Measurements from ENCODE around the gene EIF1AD. TPM values are rescaled to one million over a fixed set of nuclear protein-coding genes. Genes with fewer than 3 reads are reported as not detected.

EIF1AD gene
- total RNA-seq, 2 experiments from 2014 or later, result 31.2 to 31.7 TPM

DNA sequence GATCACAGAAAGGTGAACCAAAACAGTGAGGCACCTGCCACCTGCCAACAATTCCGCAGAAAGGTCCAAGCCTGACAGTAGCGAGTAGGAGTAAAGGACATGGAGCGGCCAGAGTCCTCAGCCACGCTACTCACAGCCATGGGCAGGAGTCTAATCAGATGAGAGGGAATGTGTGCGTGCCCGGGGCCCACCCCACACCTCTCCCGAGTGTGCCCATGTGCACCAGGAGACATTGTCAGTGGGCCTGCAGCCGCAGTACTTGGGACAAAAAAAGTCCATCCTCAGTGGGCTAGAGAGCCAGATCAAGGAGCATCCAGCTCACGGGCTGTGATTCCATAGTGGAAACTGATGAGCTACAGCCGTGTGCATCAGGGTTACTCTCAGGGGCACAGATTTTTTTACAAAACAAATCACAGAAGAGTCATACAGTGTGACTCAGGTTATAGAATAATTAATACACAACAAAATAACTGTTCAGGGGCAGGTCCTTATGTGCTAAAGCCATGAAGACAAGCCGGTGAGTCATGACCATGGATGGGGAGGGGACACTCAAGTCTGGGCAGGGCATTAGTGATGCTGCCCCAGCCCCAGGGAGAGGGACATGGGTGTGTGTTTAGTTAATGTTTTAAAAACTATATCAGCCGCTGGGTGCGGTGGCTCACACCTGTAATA, 28.4 kb downstream of the EIF1AD start:
- Mint-ChIP-seq H3K9me3 (no peaks in the 10 kb centered on the region), H3K4me1 (ENCODE audit: low read depth) (peaks cover 3% of the 10 kb centered on the region), H3K36me3 (ENCODE audit: low read depth) (peaks cover 34% of the 10 kb centered on the region), H3K4me3 (no peak overlapping the region), H3K27me3 (ENCODE audit: low read depth) (no peaks in the 10 kb centered on the region), H3K27ac (no peak overlapping the region)
- intact Hi-C loops (cut with micrococcal nuclease), result no loop called here
- CTCF ChIA-PET, result interaction anchor here (0.6 to 2.4 kb wide), 2 partner anchors 89 to 501 kb away, joined by 3 to 10 read pairs; no protein-coding TSS in a partner anchor
- no peak for DNase-seq

DNA sequence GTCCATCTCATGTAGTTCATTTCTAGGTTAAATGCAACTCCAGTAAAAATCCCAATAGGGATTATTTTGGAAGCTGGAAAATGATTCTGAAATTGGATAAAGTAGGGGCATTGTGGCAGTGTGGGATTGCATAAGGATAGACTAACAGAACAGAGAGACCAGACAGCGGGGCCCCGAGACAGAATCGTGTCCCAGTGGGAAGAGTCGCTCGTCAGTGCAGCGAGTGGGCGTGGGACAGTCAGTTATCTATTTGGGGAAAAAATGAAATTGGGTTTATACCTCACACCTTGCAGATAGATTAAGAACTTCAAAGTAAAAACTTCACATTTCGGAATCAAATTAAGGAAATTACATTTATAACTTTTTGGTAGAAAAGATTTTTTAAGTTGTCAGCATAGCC, 29.8 kb downstream of the EIF1AD start:
- H3K36me3 Mint-ChIP-seq (ENCODE audit: low read depth), result peaks cover 38% of the 10 kb centered on the region
- CTCF ChIA-PET, result interaction anchor here (0.6 to 2.4 kb wide), 5 partner anchors 15 to 125 kb away, joined by 3 to 10 read pairs (median 3); no protein-coding TSS in a partner anchor
- H3K4me3 Mint-ChIP-seq, result no peak overlapping the region
- H3K9me3 Mint-ChIP-seq, result no peaks in the 10 kb centered on the region
- intact Hi-C loops (cut with micrococcal nuclease), result no loop called here
- DNase-seq, result no peak
- H3K27me3 Mint-ChIP-seq (ENCODE audit: low read depth), result no peaks in the 10 kb centered on the region
- H3K4me1 Mint-ChIP-seq (ENCODE audit: low read depth), result peaks cover 6% of the 10 kb centered on the region
- H3K27ac Mint-ChIP-seq, result no peak overlapping the region

DNA sequence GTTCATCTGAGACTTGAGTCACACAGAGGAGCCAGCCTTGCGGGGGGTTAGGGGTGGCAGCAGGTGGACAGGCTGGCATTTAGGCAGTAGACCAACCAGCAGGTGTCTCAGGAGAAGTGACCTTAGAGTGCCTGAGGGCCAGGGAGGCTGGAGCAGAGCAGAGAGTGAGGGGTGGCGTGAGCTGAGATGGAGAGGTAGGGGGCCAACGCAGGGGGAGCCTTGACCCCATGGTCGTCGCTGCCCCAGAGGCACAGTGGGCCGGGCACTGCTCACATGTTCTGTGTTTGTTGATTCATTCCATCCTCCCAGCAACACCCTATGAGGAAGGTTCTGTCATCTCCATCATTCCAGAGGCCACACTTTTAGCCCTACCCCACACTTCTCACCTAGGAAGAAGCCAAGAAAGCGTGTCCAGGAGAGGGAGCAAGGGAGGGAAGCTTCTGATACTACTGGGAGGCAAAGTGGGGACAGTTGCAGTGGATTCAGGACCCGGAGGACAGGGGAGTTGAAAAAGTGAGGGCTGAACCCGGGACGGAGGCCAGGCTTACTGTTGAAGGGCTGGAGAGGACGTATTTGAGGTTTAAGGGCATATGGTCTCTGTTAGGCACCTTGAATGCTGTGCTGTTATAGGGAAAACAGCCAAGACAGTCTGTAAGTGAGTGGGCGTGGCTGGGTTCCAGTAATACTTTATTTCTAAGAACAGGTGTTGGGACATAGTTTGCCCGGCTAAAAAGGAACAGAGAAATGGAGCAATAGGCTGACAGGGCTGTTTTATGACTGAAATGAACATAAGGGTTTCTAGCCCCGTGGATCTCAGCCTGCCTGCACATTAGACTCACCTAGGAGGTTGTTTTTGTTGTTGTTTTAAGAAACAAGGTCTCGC, 33.1 kb downstream of the EIF1AD start:
- CTCF ChIA-PET, result interaction anchor here (0.6 to 1.1 kb wide), 4 partner anchors 14 to 67 kb away, joined by 3 to 4 read pairs (median 3); no protein-coding TSS in a partner anchor
- intact Hi-C loops (cut with micrococcal nuclease), result no loop called here
- DNase-seq, result no peak
- no peaks in the 10 kb centered on the region for H3K27me3 Mint-ChIP-seq (ENCODE audit: low read depth)
- H3K9me3 Mint-ChIP-seq, result no peaks in the 10 kb centered on the region
- H3K27ac Mint-ChIP-seq, result no peak overlapping the region
- peaks cover 41% of the 10 kb centered on the region for H3K36me3 Mint-ChIP-seq (ENCODE audit: low read depth)
- no peak overlapping the region for H3K4me3 Mint-ChIP-seq
- peaks cover 13% of the 10 kb centered on the region for H3K4me1 Mint-ChIP-seq (ENCODE audit: low read depth)

DNA sequence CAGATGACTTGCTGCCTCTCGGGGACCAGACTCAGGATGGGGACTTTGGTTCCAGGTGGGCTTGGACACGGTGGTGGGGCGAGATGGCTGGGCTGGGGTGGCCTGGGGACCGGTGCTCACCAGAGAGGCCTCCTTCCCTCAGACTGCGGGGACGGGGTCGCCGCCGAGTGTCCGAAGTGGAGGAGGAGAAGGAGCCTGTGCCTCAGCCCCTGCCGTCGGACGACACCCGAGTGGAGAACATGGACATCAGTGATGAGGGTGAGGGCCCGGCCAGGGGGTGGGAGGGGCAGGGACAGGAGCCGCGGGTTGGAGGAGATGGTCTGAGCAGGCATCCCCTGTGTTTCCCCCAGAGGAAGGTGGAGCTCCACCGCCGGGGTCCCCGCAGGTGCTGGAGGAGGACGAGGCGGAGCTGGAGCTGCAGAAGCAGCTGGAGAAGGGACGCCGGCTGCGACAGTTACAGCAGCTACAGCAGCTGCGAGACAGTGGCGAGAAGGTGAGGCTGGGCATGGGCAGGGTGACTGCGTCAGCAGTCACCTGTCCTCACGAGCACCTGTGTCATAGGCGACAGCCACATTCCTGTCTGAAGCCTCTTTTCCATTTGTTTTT, 34.5 kb downstream of the EIF1AD start:
- peaks cover 27% of the 10 kb centered on the region for H3K4me1 Mint-ChIP-seq (ENCODE audit: low read depth)
- H3K27me3 Mint-ChIP-seq (ENCODE audit: low read depth), result no peaks in the 10 kb centered on the region
- H3K27ac Mint-ChIP-seq, result no peak overlapping the region
- no peak overlapping the region for H3K4me3 Mint-ChIP-seq
- H3K9me3 Mint-ChIP-seq, result no peaks in the 10 kb centered on the region
- intact Hi-C loops (cut with micrococcal nuclease), result no loop called here
- no peak for DNase-seq
- peaks cover 35% of the 10 kb centered on the region for H3K36me3 Mint-ChIP-seq (ENCODE audit: low read depth)
- CTCF ChIA-PET, result no interaction called here

DNA sequence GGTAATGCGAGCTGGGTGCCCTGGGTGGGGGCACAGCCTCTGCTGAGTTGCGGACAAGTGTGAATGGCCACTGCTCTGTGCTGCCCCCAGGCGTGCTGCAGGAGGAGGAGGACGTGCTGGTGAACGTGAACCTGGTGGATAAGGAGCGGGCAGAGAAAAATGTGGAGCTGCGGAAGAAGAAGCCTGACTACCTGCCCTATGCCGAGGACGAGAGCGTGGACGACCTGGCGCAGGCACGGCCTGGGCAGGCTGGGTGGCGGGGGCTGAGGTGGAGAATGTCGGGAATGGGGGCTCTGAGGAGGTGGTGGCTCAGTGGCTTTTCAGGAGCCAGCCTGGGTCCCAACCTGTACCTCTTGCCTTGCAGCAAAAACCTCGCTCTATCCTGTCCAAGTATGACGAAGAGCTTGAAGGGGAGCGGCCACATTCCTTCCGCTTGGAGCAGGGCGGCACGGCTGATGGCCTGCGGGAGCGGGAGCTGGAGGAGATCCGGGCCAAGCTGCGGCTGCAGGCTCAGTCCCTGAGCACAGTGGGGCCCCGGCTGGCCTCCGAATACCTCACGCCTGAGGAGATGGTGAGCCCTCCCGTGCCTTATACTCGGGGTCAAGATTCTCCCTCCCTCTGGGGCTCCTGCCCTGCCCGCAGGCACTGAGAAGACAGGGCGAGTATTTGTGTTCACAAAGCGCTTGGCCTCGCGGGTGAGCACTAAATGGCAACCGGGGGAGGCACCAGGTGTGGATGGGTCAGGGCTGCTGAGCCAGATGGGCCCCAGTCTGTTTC, 35.8 kb downstream of the EIF1AD start:
- CTCF ChIA-PET, result interaction anchor here (0.9 to 1.6 kb wide), 3 partner anchors 22 to 78 kb away, joined by 4 to 8 read pairs (median 4); partner anchors contain the start of gene FIBP
- peaks cover 34% of the 10 kb centered on the region for H3K36me3 Mint-ChIP-seq (ENCODE audit: low read depth)
- intact Hi-C loops (cut with micrococcal nuclease), result no loop called here
- DNase-seq, result no peak
- no peaks in the 10 kb centered on the region for H3K27me3 Mint-ChIP-seq (ENCODE audit: low read depth)
- no peak overlapping the region for H3K27ac Mint-ChIP-seq
- peaks cover 31% of the 10 kb centered on the region for H3K4me1 Mint-ChIP-seq (ENCODE audit: low read depth)
- no peak overlapping the region for H3K4me3 Mint-ChIP-seq
- no peaks in the 10 kb centered on the region for H3K9me3 Mint-ChIP-seq

DNA sequence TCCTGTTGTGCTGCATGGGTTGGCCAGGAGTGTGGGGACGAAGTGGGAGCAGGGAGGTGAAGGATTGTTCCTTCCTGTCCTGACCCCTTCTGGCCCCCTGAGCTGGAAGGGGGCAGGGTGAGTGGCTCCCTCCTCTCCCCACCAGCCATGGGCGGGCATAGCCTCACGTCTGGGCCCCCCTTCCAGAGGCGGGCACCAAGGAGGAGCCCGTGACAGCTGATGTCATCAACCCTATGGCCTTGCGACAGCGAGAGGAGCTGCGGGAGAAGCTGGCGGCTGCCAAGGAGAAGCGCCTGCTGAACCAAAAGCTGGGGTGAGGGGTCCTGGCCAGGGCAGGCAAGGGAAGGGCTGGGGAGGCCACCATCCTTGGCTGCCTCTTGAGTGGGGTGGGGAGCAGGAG, 37.1 kb downstream of the EIF1AD start:
- Mint-ChIP-seq H3K36me3 (ENCODE audit: low read depth) (peaks cover 29% of the 10 kb centered on the region), H3K27me3 (ENCODE audit: low read depth) (no peaks in the 10 kb centered on the region), H3K27ac (no peak overlapping the region), H3K9me3 (no peaks in the 10 kb centered on the region), H3K4me1 (ENCODE audit: low read depth) (peaks cover 33% of the 10 kb centered on the region), H3K4me3 (no peak overlapping the region)
- CTCF ChIA-PET, result interaction anchor here (1.0 to 1.6 kb wide), 3 partner anchors 23 to 80 kb away, joined by 3 to 8 read pairs (median 4); partner anchors contain the start of gene FIBP
- intact Hi-C loops (cut with micrococcal nuclease), result no loop called here
- no peak for DNase-seq

DNA sequence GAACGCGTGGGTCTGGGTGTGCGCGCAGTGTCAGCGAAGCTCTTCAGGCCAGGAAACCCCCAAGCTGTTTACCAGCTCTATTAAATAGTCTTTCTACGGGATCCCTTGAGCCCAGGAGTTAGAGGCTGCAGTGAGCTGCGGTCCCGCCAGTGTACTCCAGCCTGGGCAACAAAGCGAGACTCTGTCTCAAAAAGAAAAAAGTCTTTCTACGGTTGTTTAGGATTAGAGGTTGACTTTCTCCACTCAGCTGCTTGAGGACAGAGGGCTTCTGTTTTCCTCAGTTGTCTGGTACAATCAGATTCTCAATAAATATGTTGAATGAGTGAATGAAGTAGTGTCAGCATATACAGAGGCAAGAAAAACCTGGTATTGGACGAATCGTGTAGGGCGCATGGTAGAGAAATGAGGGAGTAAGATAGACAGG, 39.8 kb downstream of the EIF1AD start:
- H3K27ac Mint-ChIP-seq, result peak overlapping the region; percentile 81
- no peaks in the 10 kb centered on the region for H3K27me3 Mint-ChIP-seq (ENCODE audit: low read depth)
- no peaks in the 10 kb centered on the region for H3K9me3 Mint-ChIP-seq
- peaks cover 40% of the 10 kb centered on the region for H3K4me1 Mint-ChIP-seq (ENCODE audit: low read depth)
- CTCF ChIA-PET, result interaction anchor here (1.2 kb wide), 1 partner anchor 78 kb away, joined by 4 read pairs; no protein-coding TSS in a partner anchor
- peaks cover 19% of the 10 kb centered on the region for H3K36me3 Mint-ChIP-seq (ENCODE audit: low read depth)
- DNase-seq, result no peak
- intact Hi-C loops (cut with micrococcal nuclease), result no loop called here
- peak overlapping the region; percentile 95 for H3K4me3 Mint-ChIP-seq

DNA sequence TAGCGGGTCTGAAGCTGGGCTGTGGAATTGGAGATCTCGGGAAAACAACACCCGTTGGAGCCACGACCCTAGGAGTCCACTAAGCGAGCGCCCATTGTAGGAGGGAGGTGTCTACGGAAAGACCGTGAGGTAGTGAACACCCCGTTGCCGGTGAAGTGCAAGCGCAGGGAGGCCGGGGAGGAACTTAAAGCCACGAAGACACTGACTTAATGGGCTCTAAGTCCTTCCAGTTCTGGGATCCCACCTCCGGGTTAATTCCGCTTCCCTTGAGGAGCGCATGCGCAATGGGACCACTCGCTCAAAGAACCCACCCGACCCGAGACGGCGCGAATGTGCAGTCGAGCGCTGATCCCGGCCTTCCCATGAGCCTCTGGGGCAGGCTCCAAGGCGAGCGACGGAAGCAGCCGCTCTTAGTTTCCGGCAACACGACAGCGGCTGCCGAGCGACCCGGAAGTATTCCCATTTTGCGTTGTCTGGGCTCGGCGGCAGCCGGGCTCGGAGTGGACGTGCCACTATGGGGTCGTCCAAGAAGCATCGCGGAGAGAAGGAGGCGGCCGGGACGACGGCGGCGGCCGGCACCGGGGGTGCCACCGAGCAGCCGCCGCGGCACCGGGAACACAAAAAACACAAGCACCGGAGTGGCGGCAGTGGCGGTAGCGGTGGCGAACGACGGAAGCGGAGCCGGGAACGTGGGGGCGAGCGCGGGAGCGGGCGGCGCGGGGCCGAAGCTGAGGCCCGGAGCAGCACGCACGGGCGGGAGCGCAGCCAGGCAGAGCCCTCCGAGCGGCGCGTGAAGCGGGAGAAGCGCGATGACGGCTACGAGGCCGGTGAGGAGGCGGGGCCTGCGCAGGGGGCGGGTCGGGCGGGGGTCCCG, 40.5 kb downstream of the EIF1AD start, which contains the start of gene SART1:
TSS of gene SART1 (plus strand) at position 468 of the 874 bp plus-strand sequence. CDS start at position 515, 47 bp downstream.
- intact Hi-C loops (cut with micrococcal nuclease), result loop anchor here (1.0 to 2.0 kb wide), 7 partner anchors 27 to 101 kb away; partner anchors contain the start of genes BANF1, C11orf68, CCDC85B and DRAP1
- peaks cover 18% of the 10 kb centered on the region for H3K36me3 Mint-ChIP-seq (ENCODE audit: low read depth)
- peak within 1 kb of the TSS; percentile 95 for H3K4me3 Mint-ChIP-seq
- no peaks in the 10 kb centered on the region for H3K27me3 Mint-ChIP-seq (ENCODE audit: low read depth)
- peak within 1 kb of the TSS; percentile 95 for H3K27ac Mint-ChIP-seq
- peaks cover 47% of the 10 kb centered on the region for H3K4me1 Mint-ChIP-seq (ENCODE audit: low read depth)
- H3K9me3 Mint-ChIP-seq, result no peaks in the 10 kb centered on the region
- CTCF ChIA-PET, result interaction anchor here (1.0 to 1.7 kb wide), 3 partner anchors 76 to 88 kb away, joined by 3 to 5 read pairs (median 4); no protein-coding TSS in a partner anchor
- DNase-seq, result peak; percentile 98

DNA sequence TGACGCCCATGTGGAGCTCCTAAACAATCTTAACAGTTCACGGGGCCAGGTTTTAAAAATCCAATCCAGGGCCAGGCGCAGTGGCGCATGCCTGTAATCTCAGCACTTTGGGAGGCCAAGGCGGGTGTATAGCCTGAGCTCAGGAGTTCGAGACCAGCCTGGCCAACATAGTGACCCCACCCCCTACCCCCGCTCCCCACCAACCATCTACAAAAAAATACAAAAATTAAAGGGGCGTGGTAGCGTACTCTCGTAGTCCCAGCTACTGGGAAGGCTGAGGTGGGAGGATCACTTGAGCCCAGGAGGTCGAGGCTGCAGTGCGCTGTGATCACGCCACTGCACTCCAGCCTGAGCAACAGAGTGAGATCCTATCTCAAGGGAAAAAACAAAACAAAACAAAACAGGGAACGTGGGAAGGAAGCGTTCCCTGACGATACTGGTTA, 41.1 kb downstream of the EIF1AD start:
- Mint-ChIP-seq H3K27ac (peak overlapping the region; percentile 95), H3K4me3 (peak overlapping the region; percentile 95), H3K4me1 (ENCODE audit: low read depth) (peaks cover 51% of the 10 kb centered on the region), H3K27me3 (ENCODE audit: low read depth) (no peaks in the 10 kb centered on the region), H3K9me3 (no peaks in the 10 kb centered on the region), H3K36me3 (ENCODE audit: low read depth) (peaks cover 14% of the 10 kb centered on the region)
- intact Hi-C loops (cut with micrococcal nuclease), result loop anchor here (1.0 to 2.0 kb wide), 7 partner anchors 28 to 101 kb away; partner anchors contain the start of genes BANF1, C11orf68, CCDC85B and DRAP1
- CTCF ChIA-PET, result interaction anchor here (0.6 to 1.7 kb wide), 3 partner anchors 76 to 653 kb away, joined by 3 to 5 read pairs (median 3); no protein-coding TSS in a partner anchor
- no peak for DNase-seq

DNA sequence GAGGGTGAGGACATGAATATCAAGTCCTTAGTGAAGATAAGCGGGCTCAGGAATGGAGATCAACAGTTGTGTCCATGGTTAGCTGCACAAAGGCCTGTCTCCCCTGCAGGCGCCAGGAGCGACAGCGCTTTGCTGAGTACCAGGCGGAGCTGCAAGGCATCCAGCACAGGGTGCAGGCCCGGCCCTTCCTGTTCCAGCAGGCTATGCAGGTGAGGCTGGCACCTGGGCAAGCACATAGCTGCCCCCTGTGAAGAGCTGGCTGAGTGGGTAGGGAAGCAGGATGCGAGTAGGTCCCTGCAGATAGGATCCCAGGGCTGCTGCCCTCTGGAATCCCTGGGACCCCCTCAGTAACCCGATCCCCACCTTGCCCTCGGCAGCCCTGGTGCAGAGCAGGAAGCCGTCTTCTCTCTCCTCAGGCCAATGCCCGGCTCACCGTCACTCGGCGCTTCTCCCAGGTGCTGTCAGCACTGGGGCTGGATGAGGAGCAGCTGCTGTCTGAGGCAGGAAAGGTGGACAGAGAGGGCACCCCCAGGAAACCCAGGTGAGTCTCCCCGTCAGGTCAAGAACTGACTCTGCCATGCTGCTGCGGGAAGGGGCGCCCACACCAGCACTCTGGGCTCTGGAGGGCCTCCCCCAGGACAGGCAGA, 43.1 kb downstream of the EIF1AD start:
- Mint-ChIP-seq H3K27ac (peak overlapping the region; percentile 95), H3K27me3 (ENCODE audit: low read depth) (no peaks in the 10 kb centered on the region), H3K4me1 (ENCODE audit: low read depth) (peaks cover 47% of the 10 kb centered on the region)

More for the DNA sequence above, 43.1 kb downstream of the EIF1AD start:
- H3K4me3 Mint-ChIP-seq, result no peak overlapping the region
- H3K9me3 Mint-ChIP-seq, result no peaks in the 10 kb centered on the region
- DNase-seq, result no peak
- intact Hi-C loops (cut with micrococcal nuclease), result no loop called here
- CTCF ChIA-PET, result interaction anchor here (0.5 to 2.4 kb wide), 3 partner anchors 64 to 74 kb away, joined by 3 to 12 read pairs (median 10); partner anchors contain the start of gene FIBP
- peaks cover 3% of the 10 kb centered on the region for H3K36me3 Mint-ChIP-seq (ENCODE audit: low read depth)
